NCI-H1417 treated with DMSO at 0.1 percent for 48 hours (cell line): ENCODE results near the gene NME1.
A peak's percentile ranks its signal among the peaks of the same experiment; 100 is the strongest.
"Not testable (repeated sequence)": the region's sequence is repeated elsewhere in the genome, so short reads cannot be mapped to it uniquely, and the experiment has no call there.

ENCODE experiments used
- DNase-seq: peaks from one replicate; lab custom pipeline; 2025; lab: John Stamatoyannopoulos, UW

Gene NME1

DNA sequence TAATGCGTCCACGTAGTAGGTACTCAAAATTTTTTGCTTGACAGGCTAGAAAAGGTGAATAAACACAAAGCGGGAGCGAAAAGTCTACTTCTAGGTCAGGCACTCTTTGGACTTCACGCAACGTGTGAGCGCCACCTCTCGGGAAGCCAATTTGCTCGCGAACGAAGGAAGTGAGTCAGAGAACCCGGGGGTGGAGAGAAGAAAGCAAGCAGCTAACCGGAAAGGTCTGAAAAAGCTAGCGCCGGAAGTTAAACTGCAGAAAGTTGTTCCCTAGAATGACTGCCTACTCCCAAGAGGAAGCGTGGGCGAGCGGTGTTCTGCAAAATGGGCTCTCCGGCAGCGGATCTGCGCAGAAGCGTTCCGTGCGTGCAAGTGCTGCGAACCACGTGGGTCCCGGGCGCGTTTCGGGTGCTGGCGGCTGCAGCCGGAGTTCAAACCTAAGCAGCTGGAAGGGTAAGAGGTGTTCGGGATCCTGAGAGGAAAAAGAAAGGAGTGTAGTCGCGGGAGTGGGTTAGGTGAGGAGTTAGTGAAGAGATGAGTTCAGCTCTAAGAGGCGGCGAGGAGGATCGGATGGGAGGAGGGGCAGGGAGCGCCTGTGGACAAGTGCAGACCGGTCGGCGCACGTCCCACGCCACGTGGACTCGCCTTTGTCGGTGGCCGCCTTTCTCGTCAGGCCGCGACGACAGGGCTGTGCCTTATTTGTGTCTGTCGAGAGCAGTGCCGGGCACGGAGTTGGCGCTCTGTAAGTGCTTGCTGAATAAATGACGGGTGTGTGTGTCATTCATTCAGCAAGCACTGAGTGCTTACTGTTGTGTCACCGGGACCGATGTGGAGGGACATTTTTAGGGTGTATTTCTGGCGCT lies at the start of gene NME1:
TSS of gene NME1 (plus strand) at position 350 of the 863 bp plus-strand sequence. CDS start 2,096 bp downstream, outside the sequence.
- peak; percentile 98 for DNase-seq

DNA sequence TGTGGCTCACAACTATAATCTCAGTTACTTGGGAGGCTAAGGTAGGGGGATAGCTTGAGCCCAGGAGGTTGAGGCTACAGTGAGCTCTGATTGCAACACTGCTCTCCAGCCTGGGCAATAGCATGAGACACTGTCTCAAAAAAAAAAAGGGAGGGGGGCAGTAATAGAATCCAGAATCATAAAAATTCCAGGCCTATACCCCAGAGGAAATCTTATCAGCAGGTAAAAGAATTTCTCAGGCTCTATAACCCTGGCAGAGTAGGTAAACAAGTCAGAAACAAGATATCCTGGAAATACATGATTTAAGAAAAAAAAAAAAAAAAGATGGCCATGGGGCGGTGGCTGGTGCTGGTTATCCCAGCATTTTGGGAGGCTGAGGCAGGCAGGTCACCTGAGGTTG lies 45.6 kb upstream of the NME1 start:
- DNase-seq: no peak

DNA sequence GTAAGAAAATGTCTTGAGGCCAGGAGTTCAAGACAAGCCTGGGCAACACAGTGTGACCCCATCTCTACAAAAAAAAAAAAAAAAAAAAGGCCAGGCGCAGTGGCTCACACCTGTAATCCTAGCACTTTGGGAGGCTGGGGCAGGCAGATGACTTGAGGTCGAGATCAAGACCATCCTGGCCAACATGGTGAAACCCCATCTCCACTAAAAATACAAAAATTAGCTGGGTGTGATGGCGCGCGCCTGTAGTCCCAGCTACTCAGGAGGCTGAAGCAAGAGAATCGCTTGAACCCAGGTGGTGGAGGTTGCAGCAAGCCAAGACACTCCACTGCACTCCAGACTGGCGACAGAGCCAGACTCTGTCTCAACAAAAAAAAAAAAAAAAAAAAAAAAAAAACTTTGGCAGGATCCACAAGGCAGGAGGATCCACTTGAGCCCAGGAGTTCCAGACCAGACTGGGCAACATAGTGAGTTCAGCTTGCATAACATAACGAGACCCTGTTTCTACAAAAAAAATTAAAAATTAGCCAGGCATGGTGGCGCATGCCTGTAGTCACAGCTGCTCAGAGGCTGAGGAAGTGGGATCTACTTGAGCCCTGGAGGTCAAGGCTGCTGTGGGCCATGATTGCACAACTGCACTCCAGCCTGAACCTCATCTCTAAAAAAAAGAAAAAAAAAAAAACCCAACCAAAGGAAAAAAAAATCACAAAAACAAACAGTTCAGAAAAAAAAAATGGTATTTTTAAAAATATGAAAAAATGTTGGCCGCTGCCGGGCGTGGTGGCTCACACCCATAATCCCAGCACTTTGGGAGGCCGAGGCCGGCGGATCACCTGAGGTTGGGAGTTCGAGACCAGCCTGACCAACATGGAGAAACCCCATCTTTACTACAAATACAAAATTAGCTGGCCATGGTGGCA lies 40.8 kb upstream of the NME1 start:
- DNase-seq: not testable (repeated sequence)

DNA sequence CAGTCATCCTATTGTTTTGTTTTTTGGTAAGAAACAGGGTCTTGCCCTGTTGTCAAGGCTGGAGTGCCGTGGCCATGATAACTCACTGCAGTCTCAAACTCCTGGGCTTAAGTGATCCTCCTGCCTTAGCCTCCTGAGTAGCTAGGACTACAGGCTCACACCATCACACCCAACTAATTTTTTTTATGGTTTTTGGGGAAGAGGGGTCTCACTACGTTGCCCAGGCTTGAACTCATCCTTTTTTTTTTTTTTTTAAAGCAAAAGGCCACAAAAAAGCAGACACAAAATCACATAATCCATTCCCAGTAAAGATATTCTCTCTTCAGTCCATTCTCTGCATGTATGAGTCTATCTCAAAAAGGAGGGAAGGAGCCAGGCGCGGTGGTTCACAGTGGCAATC lies 38.2 kb upstream of the NME1 start:
- no peak for DNase-seq

DNA sequence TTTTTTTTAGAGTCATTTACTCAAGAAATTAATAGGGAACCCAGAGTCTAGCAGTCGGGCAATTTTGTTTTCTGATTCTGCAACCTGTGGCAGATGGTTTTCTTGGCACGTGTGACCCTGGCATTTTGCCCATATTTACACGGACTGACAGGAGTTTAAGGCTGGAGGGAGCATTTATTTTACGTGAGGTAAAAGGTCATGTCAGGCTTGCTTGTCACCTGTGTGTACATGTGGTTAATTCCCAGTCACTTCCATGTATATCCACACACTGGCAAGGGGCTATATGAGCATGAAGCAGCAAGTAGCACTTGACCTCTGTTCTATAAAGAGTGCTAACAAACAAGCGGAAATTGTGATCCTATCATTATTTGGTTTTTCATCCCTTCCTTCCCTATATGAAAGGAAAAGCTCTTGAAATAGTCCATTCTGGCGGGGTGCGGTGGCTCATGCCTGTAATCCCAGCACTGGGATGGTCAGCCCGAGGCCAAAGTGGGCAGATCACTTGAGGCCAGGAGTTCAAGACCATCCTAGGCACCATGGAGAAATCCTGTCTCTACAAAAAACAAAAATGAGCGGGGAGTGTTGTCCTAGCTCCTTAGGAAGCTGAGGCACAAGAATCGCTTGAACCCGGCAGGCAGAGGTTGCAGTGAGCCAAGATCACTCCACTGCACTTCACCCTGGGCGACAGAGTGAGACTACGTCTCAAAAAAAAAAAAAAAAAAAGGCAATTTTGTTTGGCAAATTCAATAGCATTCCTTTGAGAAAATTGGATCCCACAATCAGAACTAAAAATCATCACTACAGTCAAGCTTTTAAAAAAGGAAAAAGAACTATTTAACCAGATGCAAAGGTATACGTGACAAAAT lies 34.8 kb upstream of the NME1 start:
- DNase-seq: peak; percentile 82

DNA sequence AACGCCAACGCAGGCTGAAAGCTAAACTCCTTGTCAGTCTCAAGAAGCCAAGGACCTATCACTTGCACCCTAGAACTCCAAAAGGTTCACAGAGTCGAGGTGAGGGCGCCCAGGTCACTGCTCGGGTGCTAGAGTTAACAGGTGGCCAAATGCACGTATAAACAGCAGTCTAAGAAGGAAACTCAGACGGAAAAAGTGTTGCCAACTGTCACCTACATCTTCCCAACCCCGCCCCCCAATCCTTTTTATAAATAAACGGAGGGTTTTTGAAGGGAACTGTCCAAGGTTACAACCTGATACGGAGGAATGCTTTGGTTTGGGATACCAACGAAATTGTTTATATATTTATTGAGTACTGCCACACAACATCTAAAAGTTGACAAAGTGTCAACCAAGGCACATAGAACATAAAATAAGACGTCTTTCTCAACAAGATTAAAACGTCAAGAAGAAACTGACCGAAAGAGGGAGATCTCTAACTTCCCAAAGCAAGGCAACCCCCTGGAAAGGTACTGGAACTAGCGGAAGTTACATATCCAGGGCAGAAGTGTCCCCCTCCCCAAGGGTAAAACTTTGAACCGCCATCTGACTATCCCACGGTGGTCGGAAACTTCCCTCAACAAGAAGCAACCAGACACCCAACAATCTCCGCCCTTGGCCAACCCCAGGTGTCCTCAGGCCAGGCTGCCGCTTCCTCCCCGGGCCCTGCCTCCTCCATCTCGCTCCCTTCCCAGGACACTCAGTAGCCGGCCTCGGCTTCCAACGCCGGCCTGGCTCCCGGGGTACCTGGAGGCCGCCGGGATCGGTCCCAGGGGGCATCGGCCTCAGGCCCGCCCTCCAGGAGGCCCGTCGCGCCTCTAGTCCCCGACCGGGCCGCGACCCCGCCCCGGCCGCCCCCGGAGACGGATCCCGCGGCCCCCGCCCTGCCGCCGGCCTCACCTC lies 33.7 kb upstream of the NME1 start:
- no peak for DNase-seq

DNA sequence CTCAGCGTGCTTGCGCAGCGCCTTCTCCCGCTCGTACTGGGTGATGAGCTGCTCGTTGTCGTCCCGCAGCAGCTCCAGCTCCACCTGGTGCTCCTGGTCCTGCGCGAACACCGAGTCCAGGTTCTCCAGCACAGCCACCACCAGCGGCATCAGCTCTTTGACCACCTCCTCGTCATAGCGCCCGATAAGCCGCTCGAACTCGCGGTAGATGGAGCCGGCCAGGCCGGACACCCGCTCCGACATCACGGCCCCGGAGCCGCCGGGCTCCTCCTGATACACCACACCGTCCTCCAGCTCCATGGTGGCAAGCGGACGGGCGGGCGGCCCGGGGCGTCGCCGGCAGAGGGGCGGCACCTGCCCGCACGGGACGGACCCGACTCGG lies 33.0 kb upstream of the NME1 start:
- no peak for DNase-seq

DNA sequence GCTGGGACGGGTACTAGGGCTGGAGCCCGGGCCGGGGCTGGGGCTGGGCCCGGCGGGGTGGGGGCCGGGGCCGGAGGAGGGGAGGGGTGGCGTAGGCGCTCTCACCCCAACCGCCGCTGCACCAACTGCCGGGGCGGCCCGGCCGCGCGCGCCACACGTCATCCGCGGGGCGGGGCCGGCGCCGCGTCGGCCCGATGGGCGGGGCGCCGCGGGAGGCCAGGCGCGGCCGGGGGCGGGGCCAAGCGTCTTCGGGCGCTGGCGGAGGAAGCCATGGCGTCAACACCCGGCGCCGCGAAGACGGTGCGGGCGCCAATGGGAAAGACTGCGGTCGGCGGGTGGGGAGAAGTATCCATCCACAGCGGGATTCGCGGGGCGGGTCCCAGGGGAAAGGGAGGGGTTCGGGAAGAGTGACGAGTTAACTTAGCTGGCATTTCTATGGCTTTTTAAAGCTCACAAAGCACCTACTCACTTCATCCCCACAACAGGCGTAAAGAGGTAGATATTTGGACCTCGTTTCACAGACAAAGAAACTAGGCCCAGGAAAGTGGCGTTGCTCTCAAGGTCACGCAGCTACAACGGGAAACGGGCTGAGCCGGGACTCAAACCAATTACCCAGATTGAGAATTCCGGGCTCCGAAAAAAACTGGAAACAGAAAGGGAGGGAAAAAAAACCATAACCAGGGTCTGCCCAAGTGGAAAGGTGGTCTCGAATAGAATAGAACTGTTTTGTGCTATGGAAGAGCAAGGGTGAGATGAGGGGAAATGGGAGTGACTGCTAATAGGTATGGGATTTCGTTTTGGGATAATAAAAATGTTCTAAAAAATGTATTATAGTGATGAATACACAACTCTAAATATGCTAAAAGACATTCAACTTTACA lies 32.4 kb upstream of the NME1 start, which contains the start of gene SPAG9:
TSS of gene SPAG9 (minus strand) at position 130 of the 881 bp plus-strand sequence. CDS start 212 bp downstream, outside the sequence.
- peak; percentile 68 for DNase-seq

DNA sequence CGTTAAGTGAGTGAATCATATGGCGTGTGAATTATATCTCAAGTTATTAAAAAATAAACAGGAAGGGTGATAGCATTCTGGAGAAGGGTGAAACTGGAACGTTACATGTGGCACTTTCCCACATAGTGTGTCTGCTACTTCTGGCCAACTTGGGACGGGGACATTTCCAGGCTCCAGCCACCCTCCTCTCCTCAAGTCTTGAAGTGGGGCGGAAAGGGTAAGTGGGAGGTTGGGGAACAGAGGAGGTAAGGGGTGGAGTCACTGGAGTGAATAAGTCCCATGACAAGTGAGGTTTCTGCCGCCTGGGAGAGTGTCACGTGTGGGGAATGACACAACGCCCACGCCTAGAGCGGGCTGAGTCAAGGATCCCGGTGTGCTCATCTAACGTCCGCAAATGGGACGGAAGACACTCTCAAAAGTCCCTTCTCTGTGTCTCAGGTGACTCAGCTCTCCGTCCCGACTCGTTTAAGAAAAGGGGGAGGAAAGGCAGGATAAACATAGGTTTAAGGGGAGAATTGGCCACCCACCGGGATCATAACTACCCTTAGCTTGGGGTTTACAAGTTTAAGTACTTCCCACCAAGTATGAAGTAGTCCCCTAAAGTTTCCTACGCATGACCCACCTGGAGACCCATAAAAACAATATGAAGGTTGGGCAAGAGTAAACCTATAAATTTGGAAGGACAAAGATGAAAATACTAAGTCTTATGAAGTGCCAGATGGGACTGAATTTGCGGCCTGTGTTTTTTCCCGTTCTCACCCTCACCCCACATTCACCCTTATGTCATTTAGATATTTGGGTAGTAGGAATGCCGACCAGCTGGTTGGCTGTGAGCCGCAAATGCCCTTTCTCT lies 31.5 kb upstream of the NME1 start:
- DNase-seq: no peak

DNA sequence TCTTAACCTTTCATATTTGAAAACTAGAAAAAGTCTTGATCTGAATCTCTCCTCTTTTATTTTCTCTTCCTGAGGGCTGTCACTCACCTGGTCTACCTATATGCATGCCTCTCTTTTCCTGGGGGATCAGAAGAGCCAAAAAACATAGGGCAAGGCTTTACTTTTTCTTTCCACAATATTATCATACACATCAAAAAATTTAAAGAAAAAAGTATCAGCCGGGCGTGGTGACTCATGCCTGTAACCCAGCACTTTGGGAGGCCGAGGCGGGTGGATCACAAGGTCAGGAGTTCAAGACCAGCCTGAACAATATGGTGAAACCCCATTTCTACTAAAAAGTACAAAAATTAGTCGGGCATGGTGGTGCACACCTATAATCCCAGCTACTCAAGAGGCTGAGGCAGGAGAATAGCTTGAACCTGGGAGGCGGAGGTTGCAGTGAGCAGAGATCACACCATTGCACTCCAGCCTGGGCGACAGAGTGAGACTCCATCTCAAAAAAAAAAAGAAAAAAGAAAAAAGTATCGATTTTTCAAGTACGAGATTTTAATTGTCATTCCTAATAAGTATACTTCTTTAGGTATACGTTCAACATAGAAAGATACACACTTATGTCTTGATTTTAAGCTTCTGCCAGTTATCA lies 30.8 kb upstream of the NME1 start:
- not testable (repeated sequence) for DNase-seq

DNA sequence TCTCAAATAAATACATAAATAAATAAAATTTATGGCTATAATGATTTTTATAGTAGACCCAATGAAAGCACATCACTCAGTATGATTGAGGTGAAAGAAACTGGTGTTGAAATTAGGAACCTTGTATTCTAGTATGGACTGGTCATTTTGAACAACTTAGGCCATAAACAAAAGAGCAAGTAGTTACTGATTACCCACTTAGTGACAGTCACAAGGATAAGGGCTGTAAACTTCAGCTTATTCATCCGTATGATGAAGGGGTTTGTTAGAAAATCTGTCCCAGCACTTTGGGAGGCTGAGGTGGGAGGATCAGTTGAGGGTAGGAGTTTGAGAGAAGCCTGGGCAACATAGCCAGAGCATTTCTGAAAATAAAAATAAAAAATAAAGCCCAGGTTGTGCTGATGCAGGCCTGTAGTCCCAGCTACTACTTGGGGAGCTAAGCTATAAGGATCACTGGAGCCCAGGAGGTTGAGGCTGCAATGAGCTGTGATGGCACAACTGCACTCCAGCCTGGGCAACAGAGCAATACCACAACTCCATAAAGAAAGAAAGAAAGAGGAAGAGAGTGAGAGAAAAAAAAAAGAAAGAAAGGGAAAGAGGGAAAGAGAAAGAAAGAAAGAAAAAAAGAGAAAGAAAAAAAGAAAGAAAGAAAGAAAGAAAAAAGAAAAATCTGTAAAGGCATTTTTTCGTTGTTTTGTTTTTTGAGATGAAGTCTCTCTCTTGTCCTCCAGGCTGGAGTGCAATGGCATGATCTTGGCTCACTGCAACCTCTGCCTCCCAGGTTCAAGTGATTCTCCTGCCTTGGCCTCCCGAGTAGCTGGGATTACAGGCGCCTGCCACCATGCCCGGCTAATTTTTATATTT lies 28.5 kb upstream of the NME1 start:
- DNase-seq: no peak

DNA sequence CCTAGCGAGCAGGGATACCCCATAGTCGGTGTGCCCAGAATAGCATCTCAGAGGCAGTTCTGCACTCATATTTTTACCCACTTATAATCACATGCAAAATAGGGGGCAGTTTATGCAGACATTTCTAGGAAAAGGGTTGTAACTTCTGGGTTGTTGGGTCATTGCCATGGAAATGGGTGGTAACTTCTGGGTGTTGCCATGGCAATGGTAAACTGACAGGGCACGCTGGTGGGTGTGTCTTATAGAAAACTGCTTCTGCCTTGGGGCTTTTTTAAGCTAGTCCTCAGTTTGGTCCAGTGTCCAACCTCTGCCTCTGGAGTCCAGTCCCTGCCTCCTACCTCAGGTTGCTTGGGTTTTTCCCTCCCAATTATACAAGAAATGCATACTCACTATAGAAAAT lies 25.3 kb upstream of the NME1 start:
- DNase-seq: no peak

DNA sequence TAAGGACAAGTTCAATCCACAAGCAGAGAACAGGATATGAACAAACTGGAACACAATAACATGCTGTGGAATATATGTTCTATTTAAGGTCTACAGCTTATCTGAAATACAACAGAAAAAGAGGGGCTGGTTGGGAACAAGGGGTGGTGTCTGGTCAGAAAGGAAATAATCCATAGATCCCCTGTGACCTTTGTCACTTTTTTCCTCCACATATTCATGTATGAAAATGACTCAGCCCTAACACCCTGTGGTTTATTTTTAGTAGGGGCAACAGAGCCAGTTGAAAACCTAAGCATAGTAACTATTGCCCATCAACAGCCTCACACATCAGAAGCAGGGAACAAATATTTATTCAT lies 20.4 kb upstream of the NME1 start:
- DNase-seq: no peak

DNA sequence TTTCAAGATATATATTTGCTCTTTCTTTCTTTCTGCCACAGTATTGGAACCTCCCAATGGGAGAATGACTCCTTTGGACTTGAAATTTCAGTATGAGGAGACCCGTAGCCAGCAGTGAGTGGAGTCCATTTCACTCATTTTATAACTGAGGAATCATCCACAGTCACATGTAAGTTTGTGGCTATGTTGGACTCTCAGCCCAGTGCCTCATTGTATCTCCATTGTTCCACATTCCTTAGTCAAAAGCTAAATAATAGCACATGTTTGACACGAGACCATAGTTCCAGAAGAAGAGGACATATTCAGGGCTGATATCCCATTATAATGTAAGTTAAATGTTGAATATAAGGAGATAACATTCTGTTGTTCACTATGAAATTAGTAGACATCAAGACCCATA lies 20.0 kb upstream of the NME1 start:
- no peak for DNase-seq

DNA sequence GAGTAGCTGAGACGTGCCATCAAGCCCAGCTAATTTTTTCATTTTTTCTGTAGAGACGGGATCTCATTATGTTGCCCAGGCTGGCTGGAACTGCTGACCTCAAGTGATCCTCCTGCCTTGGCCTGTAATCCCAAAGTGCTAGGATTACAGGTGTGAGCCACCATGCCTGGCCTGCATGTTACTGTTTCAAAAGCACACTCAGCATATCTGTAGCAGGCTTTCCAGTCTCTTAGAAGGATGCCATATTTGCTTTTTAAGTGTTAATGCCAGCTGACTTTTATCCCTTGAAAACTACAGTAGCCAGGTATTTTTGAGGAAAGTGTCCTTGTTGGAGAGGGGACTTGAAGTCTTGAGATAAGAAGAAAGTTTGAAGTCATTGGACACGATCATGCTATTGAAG lies 17.4 kb upstream of the NME1 start:
- DNase-seq: no peak

DNA sequence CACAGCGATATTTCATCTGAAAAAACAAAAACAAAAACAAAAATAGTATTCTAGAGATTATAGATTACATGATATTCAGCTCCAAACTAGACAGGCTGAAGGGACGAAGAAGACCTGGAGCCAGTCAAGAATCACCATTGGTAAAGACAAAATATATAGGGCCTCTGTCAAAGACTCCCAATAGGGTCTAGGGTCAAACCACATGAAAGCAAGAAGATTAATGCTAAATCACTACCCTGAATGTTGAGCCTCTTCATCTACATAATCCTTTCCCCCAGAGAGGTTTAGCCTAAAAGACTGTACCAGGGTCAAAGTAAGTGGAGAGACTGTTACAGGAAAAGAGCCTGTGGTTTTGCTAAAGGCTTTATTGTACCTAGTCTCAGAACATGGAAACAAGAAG lies 10.8 kb upstream of the NME1 start:
- no peak for DNase-seq

DNA sequence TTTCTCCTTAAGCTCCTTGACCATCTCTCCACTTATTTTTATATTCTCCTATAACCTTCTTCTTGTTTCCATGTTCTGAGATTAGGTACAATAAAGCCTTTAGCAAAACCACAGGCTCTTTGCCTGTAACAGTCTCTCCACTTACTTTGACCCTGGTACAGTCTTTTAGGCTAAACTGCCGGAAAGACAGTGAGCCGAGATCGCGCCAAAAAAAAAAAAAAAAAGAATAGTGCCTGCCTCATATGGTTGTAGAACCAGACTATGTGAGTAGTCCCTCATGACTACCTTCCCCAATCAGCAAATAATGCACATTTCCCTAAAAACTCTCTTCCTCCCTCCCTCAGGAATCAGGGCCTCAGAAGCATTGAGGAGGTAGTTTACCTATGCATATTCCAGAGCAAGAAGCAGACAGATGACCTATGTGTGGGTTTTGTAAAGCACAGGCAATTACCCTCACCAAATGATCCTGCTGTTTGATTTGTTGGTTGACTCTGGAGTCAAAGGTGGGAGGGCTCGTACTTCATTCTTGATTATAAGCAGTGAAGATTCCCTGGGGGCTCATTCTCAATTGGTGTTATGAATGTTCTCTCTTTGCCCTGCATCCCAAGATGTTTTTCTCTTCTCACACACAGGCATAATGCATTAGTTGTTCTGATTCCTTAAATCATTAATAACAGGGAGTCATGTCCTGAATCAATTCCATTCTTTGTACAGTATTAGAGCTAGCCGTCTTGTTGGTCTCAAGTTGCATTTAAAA lies 8.9 kb upstream of the NME1 start:
- DNase-seq: no peak
